A673 (cell line): ENCODE measurements around the gene COLEC12.

ENCODE experiments used
- EZH2 ChIP-seq: fragments of 200-600 bp; sonication (generic); IDR thresholded peaks from 2 replicates; pipeline ENCODE4 v1.6.1; 2017; ENCODE audit warnings: borderline replicate concordance, low read depth, mild to moderate bottlenecking, mixed read lengths, antibody characterized with exemption, low read length; ENCODE audit not compliant: poor library complexity, severe bottlenecking
- TF ChIP-seq, protein P1 (sequence below): fragments of 300-800, 200-600 bp; sonication (generic); conservative IDR thresholded peaks from 2 replicates; pipeline ENCODE4 v1.5.1; 2017; ENCODE audit warnings: low read depth, mild to moderate bottlenecking, antibody characterized with exemption, low read length, moderate library complexity, mixed read lengths

- TF ChIP-seq, protein P1, sequence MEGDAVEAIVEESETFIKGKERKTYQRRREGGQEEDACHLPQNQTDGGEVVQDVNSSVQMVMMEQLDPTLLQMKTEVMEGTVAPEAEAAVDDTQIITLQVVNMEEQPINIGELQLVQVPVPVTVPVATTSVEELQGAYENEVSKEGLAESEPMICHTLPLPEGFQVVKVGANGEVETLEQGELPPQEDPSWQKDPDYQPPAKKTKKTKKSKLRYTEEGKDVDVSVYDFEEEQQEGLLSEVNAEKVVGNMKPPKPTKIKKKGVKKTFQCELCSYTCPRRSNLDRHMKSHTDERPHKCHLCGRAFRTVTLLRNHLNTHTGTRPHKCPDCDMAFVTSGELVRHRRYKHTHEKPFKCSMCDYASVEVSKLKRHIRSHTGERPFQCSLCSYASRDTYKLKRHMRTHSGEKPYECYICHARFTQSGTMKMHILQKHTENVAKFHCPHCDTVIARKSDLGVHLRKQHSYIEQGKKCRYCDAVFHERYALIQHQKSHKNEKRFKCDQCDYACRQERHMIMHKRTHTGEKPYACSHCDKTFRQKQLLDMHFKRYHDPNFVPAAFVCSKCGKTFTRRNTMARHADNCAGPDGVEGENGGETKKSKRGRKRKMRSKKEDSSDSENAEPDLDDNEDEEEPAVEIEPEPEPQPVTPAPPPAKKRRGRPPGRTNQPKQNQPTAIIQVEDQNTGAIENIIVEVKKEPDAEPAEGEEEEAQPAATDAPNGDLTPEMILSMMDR, result no peak
- no peak for TF ChIP-seq EZH2
Observed at GRCh38 chr18:453400-453799, 47.1 kb downstream of the COLEC12 start.
